Fibroblast of the aortic adventitia (primary cell): ENCODE measurements around the gene TSPAN18. TPM values are rescaled to one million over a fixed set of nuclear protein-coding genes. Genes with fewer than 3 reads are reported as not detected.

ENCODE experiments used
- DNase-seq: peaks from one replicate; pipeline ENCODE4 v3.0.0-alpha.2; 2010; ENCODE audit warnings: low read depth
- H3K4me3 ChIP-seq: 2 replicates; pipeline ENCODE4 v1.5.1; 2011; ENCODE audit warnings: low read depth, mild to moderate bottlenecking, control low read depth, low read length, moderate library complexity
- CTCF ChIP-seq: IDR thresholded peaks from 2 replicates; pipeline ENCODE4 v1.5.1; 2011; ENCODE audit warnings: mild to moderate bottlenecking, low read length, control low read depth, inconsistent platforms; ENCODE audit not compliant: insufficient read depth
- total RNA-seq: library from RNA; depleted of rRNA; stranded (reverse); fragments of >200 nt; gene quantifications from 2 replicates; pipeline ENCODE4 v1.2.3, GENCODE V29; 2012; ENCODE audit warnings: low replicate concordance

The TSPAN18 gene
- total RNA-seq, 1 donor: under 0.01 TPM

- no peak for DNase-seq
- no peak for TF ChIP-seq CTCF
- no peak overlapping the region for H3K4me3 ChIP-seq
Measured at GRCh38 chr11:44792171-44792570, 65.4 kb downstream of the TSPAN18 start.

DNA sequence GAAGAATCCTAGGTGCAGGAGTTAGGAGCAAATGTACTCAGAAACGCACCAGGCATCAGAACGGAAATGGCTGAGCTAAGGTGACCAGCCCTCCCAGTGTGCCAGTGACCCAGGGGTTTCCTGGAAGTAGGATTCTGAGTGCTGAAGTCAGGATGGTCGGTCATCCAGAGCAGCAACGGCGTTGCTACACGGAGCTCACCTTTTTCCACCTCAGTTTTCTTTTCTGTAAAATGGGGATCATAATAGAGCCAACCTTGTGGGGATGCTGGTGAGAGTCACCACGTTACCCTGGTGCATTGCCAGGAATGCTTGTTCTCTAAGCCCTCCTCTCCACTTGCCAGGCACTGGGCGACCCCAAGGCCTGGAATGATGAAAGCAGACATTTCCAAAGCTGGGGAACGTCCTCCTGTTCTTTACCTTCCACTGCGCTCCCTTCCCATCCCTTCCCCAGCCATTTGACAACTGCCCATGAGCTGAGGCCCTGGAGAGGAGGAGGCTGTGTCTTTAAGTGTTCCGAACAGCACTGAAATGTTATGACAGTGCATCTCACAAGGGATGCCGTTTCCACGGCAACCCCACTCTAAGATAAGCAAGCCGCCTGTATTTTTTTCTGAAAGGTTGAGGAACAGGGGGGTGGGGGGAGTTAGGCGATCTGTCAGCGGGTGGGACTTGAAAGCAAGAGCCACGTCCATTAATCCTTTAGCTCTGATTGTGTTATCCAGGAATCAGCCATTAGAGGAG, 66.8 kb downstream of the TSPAN18 start:
- no peak overlapping the region for H3K4me3 ChIP-seq

GRCh38 chr11:44795803-44796535, 69.2 kb downstream of the TSPAN18 start:
- no peak for TF ChIP-seq CTCF
- no peak overlapping the region for H3K4me3 ChIP-seq
- DNase-seq: no peak

More for the DNA sequence above, 66.8 kb downstream of the TSPAN18 start:
- no peak for TF ChIP-seq CTCF
- peak; percentile 36 for DNase-seq

DNA sequence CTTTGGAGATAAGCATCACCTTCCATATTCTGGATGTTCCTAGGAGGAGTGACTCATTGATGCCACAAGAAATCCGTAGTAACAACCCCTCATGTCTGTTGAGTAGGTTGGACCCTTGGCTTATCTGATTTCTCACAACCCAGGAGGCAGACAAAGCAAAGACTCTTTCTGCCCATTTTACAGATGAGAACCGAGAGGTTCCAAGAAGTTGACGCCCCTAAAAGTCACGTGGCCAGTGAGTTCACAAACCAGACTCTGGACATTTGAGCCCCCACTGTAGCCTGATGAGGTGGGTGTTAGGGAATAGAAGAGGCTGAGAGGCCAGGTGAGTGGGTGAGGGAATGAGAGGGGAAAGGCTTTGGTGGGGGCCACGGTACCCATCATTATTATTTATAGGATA, 70.3 kb downstream of the TSPAN18 start:
- no peak overlapping the region for H3K4me3 ChIP-seq
- DNase-seq: no peak
- no peak for TF ChIP-seq CTCF

GRCh38 chr11:44797886-44798606, 71.3 kb downstream of the TSPAN18 start:
- no peak for TF ChIP-seq CTCF
- no peak for DNase-seq

DNA sequence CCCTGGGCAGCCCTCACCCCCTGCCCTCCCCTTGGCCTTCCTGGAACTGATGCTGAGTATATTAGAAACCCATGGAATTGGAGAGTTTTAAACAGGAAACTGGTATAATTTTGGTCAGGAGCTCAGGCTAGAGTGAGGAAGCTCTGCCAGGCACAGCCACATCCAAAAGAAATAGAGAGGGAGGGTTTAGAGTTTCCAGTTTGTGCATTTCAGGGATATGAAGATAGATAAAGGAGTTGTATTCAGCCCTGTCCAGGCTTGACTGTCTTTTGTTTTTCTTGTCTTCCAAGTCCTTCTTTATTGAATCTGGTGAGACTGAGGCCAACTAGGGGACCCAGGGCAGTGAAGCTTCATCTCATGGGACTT, 71.8 kb downstream of the TSPAN18 start:
- no peak for DNase-seq
- TF ChIP-seq CTCF: no peak
- no peak overlapping the region for H3K4me3 ChIP-seq

More at GRCh38 chr11:44797886-44798606, 71.3 kb downstream of the TSPAN18 start:
- no peak overlapping the region for H3K4me3 ChIP-seq
